Dendritic cell treated with granulocyte-macrophage colony-stimulating factor and Interleukin-4, amounts not matched to agents 40 ng/mL and 50 ng/mL, for 4 days (primary cell): ENCODE results near the gene PARD3.

Experiments used
- H3K27ac Mint-ChIP-seq: one replicate; pipeline ENCODE4 v1.8.0; 2022; ENCODE audit warnings: mild to moderate bottlenecking, mixed read lengths
- H3K27me3 Mint-ChIP-seq: one replicate; pipeline ENCODE4 v1.8.0; 2022; ENCODE audit warnings: mild to moderate bottlenecking, mixed read lengths
- H3K36me3 Mint-ChIP-seq: one replicate; pipeline ENCODE4 v1.8.0; 2022; ENCODE audit warnings: low read depth, mixed read lengths
- H3K4me1 Mint-ChIP-seq: one replicate; pipeline ENCODE4 v1.8.0; 2022; ENCODE audit warnings: low read depth, mixed read lengths
- H3K4me3 Mint-ChIP-seq: one replicate; pipeline ENCODE4 v1.8.0; 2022; ENCODE audit warnings: mild to moderate bottlenecking, moderate library complexity, mixed read lengths
- H3K9me3 Mint-ChIP-seq: one replicate; pipeline ENCODE4 v1.8.0; 2022; ENCODE audit warnings: mixed read lengths
- intact Hi-C: fragments of 100-400 bp; cut with micrococcal nuclease; formaldehyde crosslinking; loops from one replicate; pipeline ENCODE4 v1.15.0; 2022

The PARD3 gene

DNA sequence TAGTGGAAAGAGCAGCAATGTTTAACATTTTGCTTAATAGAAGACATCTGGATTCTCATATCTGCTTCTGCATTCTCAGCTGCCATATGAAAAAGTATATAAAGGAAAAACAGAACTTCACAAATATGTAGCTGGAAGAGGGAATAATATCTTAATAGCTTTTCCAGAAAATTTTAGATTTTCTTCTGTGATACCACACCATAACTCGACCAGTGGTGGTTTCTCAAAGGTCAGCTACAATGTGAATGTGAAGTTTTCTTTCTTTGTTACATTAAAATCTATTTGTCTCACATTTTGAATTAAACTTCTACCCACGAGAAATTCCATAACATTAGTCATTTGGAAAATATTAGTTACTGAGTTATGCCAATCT, 339.8 kb downstream of the PARD3 start:
- Mint-ChIP-seq H3K4me3 (no peak overlapping the region), H3K27me3 (no peaks in the 10 kb centered on the region), H3K4me1 (no peaks in the 10 kb centered on the region), H3K36me3 (no peaks in the 10 kb centered on the region), H3K9me3 (no peaks in the 10 kb centered on the region), H3K27ac (no peak overlapping the region)
- intact Hi-C loops, result no loop called here

DNA sequence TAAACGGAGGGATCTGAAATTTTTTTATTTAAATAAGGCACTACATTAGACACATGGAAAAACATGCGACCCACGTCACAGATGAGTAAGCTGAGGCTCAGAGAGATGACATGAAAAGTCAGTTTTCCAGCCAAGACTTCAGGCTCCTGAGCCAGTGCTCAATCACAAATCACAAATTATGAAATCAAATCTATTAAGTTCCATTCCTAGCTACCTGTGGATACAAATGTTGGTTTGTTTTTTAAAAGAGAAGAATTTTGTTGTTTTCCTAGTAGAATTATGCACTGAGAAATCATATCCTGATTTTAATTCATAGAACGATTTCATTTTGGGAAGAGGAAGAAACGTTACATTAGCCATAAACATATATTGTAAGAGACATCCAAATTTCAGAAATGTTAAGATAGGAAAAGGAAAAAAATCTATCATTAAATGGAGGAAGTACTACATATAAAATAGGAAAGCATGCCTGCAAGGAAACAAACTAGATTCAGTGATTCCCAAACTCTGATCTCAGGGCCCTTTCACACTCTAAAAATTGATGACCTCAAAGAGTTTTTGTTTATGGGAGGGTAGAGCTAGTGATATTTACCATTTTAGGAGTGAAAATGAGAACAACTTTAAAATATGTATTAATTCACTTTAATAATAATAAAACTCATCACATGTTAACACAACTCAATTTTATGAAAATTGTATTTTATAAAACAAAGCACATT, 340.4 kb downstream of the PARD3 start:
- intact Hi-C loops, result no loop called here
- Mint-ChIP-seq H3K27ac (no peak overlapping the region), H3K27me3 (no peaks in the 10 kb centered on the region), H3K4me1 (no peaks in the 10 kb centered on the region), H3K36me3 (no peaks in the 10 kb centered on the region), H3K4me3 (no peak overlapping the region), H3K9me3 (no peaks in the 10 kb centered on the region)

DNA sequence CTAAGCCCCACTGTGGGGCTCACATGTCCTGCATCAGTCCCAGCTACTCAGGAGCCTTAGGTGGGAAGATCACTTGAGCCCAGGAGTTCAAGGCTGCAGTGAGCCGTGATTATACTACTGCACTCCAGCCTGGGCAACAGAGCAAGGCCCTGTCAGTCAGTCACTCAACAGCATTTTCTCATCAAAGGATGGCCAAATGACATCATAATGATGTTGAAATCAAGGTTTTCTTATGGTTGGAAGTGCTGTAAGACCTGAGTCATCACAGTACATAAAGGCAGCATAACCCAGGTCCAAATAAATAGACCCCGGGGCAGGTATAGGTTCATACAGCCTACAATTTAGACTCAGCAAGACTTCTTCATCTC, 341.1 kb downstream of the PARD3 start:
- no peaks in the 10 kb centered on the region for H3K9me3 Mint-ChIP-seq
- no peak overlapping the region for H3K27ac Mint-ChIP-seq
- H3K27me3 Mint-ChIP-seq, result no peaks in the 10 kb centered on the region
- intact Hi-C loops, result no loop called here
- no peaks in the 10 kb centered on the region for H3K36me3 Mint-ChIP-seq
- no peak overlapping the region for H3K4me3 Mint-ChIP-seq
- H3K4me1 Mint-ChIP-seq, result no peaks in the 10 kb centered on the region

DNA sequence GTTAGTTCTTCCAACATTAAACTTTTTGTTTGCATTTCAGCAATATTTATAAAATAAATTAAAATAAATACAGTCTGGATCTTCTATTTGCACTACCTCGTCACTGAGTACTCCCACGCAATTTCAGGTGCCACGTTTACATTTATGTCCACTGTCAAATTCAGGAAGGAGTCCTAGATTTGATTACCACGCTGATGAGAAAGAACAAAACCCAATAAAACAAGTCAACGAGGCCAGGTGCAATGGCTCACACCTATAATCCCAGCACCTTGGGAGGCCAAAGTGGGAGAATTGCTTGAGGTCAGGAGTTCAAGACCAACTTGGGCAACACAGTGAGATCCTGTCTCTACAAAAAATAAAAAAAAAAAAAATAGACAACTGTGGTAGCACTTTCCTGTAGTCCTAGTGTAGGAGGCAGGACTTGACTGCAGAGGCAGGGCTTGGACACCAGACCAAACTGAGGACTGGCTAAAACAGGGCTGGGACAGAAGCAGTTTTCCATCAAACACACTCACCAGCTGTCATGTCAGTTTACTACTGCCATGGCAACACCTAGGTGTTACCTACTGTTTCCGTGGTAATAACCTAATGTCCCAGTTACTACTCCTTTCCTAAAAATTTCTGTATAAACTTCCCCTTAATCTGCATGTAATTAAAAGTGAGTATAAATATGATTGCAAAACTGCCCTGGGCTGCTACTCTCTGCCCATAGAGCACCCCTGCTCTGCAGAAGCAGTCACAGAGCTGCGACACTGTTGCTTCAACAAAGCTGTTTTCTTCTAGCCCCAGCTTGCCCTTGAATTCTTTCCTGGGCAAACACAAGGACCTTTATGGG, 341.7 kb downstream of the PARD3 start:
- Mint-ChIP-seq H3K4me3 (no peak overlapping the region), H3K36me3 (no peaks in the 10 kb centered on the region), H3K27me3 (no peaks in the 10 kb centered on the region), H3K9me3 (no peaks in the 10 kb centered on the region), H3K27ac (no peak overlapping the region), H3K4me1 (no peaks in the 10 kb centered on the region)
- intact Hi-C loops, result no loop called here

DNA sequence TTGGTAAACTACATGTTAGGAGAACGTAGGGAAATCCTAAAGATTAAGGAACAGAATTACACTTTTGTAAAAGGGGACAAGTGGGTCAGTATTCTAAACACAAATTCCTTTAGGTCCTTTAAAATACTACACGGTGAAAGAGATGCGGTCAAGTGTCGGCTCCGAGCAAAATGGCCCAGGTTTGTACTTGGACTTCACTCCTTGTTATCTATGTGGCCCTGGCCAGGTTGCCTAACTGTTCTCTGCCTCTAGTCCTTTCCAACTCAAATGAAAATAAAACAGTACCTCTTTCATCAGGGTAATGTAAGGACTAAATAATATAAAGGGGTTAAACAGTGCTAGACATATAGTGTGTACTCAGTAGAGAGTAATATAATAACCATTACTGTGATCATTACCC, 344.8 kb downstream of the PARD3 start:
- intact Hi-C loops, result no loop called here
- no peaks in the 10 kb centered on the region for H3K27me3 Mint-ChIP-seq
- no peaks in the 10 kb centered on the region for H3K4me1 Mint-ChIP-seq
- H3K9me3 Mint-ChIP-seq, result no peaks in the 10 kb centered on the region
- H3K27ac Mint-ChIP-seq, result no peak overlapping the region
- no peaks in the 10 kb centered on the region for H3K36me3 Mint-ChIP-seq
- H3K4me3 Mint-ChIP-seq, result no peak overlapping the region

DNA sequence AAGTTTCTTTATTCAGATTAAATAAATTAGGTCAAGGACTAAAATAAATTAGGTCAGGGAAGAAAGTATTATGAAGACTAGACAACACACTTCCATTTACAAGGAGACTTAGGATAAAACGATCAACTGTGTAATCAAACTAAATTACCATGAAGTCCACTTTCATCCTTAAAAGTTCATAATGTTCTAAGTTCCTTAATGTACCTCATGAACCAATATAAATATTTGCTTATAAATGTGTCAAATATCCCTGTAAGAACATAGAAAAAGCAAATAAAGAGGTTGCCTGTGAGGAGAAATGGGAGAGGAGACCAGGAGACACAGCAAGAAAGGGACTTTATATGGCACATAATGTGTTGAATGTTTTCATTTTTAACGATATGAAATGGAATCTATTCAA, 345.6 kb downstream of the PARD3 start:
- Mint-ChIP-seq H3K9me3 (no peaks in the 10 kb centered on the region), H3K36me3 (no peaks in the 10 kb centered on the region), H3K4me3 (no peak overlapping the region), H3K27ac (no peak overlapping the region), H3K27me3 (no peaks in the 10 kb centered on the region), H3K4me1 (no peaks in the 10 kb centered on the region)
- intact Hi-C loops, result no loop called here

DNA sequence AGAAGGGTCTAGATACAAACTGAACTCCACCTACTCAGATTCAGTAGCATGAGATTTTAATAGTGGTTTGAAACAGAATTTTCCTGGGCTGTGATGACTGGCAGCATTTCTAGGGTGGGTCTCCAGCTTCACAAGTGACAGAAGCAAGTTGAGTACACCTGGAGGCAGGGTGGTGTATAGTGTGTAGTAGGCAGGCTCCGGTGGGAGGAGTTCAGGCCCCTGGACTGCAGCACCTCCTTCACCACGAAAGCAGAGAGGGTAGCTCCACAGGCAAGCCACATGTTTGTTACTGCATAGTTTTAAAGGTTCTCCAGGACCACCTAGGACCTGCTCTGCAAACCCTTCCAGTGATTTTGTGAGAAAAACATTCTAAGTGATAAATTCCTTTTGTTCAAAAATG, 347.2 kb downstream of the PARD3 start:
- no peak overlapping the region for H3K27ac Mint-ChIP-seq
- intact Hi-C loops, result no loop called here
- no peaks in the 10 kb centered on the region for H3K27me3 Mint-ChIP-seq
- H3K9me3 Mint-ChIP-seq, result peaks cover under 1% of the 10 kb centered on the region
- no peaks in the 10 kb centered on the region for H3K36me3 Mint-ChIP-seq
- no peak overlapping the region for H3K4me3 Mint-ChIP-seq
- H3K4me1 Mint-ChIP-seq, result no peaks in the 10 kb centered on the region

DNA sequence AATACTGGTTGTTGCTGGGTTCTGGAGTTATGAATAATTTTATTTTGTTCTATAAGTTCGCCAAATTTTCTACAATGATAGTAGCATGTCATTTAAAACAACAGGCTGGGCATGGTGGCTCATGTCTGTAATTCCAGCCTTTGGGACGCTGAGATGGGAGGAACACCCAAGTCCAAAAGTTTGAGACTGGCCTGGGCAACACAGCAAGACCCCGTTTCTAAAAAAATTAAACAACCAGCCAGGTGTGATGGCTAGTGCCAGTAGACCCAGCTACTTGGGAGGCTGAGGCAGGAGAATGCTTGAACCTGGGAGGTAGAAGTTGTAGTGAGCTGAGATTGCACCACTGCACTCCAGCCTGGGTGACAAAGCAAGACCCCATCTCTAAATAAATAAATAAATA, 347.7 kb downstream of the PARD3 start:
- Mint-ChIP-seq H3K9me3 (peaks cover 6% of the 10 kb centered on the region), H3K4me1 (no peaks in the 10 kb centered on the region), H3K27me3 (no peaks in the 10 kb centered on the region), H3K27ac (no peak overlapping the region), H3K36me3 (no peaks in the 10 kb centered on the region), H3K4me3 (no peak overlapping the region)
- intact Hi-C loops, result no loop called here

DNA sequence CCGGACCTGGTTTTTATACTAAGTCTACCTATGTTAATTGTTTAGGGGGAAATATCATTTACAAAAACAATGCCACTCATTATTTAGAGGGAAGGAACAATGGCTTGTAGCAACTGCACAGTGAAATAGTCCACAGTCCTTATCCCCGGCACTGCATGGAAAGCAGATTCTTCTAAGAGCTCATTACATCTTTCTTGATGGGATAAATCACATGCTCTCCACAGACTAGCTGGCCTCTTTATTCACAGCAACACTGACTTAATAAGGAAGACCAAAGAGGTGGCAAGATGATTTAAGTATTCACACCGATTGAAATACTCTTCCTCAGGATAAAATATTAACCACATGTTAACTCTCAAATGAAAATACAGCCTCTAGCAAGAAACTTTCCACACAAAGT, 349.4 kb downstream of the PARD3 start:
- intact Hi-C loops, result no loop called here
- Mint-ChIP-seq H3K9me3 (peaks cover 8% of the 10 kb centered on the region), H3K4me3 (no peak overlapping the region), H3K36me3 (no peaks in the 10 kb centered on the region), H3K4me1 (no peaks in the 10 kb centered on the region), H3K27ac (no peak overlapping the region), H3K27me3 (no peaks in the 10 kb centered on the region)

DNA sequence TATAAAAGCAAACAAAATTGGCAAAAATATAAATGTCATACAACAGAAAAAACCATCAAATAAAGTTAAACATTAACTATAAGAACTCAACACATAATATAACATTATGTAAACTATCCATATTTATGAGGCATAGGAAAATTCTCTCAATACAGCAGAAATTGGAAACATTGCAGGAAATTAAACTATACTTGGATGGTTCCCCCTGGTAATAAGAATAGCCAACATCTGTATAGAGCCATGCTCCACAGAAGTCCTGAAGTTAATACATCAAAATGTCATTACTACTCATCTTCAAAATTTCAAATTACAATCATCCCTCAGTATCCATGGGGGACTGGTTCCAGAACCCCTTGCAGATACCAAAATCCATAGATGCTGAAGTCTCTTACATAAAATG, 350.5 kb downstream of the PARD3 start:
- Mint-ChIP-seq H3K27ac (no peak overlapping the region), H3K4me1 (no peaks in the 10 kb centered on the region), H3K36me3 (no peaks in the 10 kb centered on the region), H3K27me3 (no peaks in the 10 kb centered on the region), H3K4me3 (no peak overlapping the region), H3K9me3 (peaks cover 8% of the 10 kb centered on the region)
- intact Hi-C loops, result no loop called here

DNA sequence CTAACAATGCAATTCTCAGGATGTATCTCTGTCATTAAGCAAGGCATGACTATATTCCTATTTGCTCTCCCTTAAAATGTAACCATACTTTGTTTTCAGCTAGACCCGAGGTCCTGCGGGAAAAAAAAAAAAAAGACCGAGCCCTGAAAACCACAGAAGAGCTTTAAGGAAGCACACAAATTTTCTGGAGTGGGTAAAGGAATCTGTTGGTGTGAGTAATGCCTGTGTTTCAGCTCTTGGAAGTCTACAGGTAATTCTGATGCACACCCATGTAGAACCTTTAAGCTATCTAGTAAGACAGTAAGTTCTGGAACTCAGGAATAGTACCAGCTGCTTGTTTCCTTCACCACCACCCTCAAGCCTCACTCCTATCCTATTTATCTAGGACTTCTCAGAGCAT, 351.1 kb downstream of the PARD3 start:
- no peaks in the 10 kb centered on the region for H3K27me3 Mint-ChIP-seq
- no peaks in the 10 kb centered on the region for H3K36me3 Mint-ChIP-seq
- no peak overlapping the region for H3K4me3 Mint-ChIP-seq
- H3K27ac Mint-ChIP-seq, result no peak overlapping the region
- no peaks in the 10 kb centered on the region for H3K4me1 Mint-ChIP-seq
- H3K9me3 Mint-ChIP-seq, result peaks cover 8% of the 10 kb centered on the region
- intact Hi-C loops, result no loop called here

DNA sequence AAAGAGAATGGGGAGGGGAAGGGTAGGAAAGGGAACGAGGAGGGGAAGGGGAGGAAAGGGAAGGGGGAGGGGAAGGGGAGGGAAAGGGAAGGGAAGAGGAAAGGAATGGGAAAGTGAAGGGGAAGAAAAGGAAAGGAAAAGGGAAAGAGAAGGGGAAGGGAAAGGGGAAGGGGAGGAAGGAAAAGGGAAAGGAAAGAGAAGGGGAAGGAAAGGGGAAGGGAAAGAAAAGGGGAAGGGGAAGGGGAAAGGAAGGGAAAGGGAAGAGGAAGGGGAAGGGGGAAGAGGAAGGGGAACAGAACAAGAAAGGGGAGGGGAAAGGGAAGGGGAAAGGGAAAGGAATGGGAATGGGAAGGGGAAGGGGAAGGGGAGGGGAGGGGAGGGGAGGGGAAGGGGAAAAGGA, 352.1 kb downstream of the PARD3 start:
- no peak overlapping the region for H3K4me3 Mint-ChIP-seq
- no peak overlapping the region for H3K27ac Mint-ChIP-seq
- no peaks in the 10 kb centered on the region for H3K36me3 Mint-ChIP-seq
- H3K4me1 Mint-ChIP-seq, result no peaks in the 10 kb centered on the region
- H3K9me3 Mint-ChIP-seq, result peaks cover 8% of the 10 kb centered on the region
- intact Hi-C loops, result no loop called here
- H3K27me3 Mint-ChIP-seq, result no peaks in the 10 kb centered on the region

DNA sequence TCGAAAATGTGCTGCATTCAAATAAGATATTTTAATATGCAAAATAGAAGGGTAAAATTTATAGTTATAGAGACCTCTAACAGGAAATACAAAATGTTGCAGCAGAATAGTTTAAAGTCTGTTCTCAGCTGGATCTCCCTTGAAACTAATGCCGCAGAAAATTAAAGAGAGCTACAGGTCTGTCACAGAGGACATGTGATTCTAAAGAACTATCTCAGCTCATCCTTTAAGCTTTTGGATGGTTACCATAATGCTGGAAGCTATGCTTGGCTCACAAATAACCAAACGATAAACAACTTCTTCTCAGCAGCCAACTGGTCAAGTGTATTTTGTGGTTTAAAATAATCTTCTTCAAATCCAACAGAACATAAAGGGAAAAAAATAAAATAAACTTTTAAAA, 353.0 kb downstream of the PARD3 start:
- Mint-ChIP-seq H3K36me3 (no peaks in the 10 kb centered on the region), H3K4me1 (no peaks in the 10 kb centered on the region), H3K9me3 (peaks cover 8% of the 10 kb centered on the region), H3K27ac (no peak overlapping the region), H3K27me3 (no peaks in the 10 kb centered on the region), H3K4me3 (no peak overlapping the region)
- intact Hi-C loops, result no loop called here

DNA sequence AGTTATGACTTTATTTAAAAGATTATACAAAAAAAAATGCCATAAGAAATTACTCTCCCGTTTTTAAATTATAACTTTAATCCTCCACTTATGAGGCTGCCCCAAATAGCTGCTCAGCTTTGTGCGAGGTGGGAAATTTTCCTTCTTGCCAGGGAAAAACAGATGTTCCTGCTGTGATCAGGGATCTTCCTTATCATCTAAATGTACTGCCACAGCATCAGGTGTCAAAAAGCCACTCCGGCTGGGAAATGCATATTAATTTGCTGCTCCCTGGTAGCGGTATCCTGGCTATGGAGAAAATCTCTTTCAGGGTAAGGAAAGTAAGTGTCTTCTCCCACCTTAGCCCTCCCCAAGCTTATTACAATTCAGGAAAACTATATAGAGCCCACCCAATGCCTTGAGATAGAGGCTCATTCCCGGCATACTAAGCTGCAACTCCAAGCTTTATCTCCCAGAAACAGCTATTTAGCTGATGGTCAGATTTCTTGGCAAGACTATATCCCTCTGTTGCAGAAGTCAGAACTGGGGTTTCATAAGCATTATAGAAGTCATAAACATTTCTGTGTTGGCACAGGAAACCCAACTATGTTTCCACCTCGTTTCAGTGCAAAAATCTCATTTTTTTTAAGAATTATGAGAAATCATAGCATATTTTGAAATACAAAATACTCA, 360.4 kb downstream of the PARD3 start:
- intact Hi-C loops, result no loop called here
- no peaks in the 10 kb centered on the region for H3K4me1 Mint-ChIP-seq
- H3K36me3 Mint-ChIP-seq, result no peaks in the 10 kb centered on the region
- no peak overlapping the region for H3K27ac Mint-ChIP-seq
- no peak overlapping the region for H3K4me3 Mint-ChIP-seq
- no peaks in the 10 kb centered on the region for H3K27me3 Mint-ChIP-seq
- H3K9me3 Mint-ChIP-seq, result no peaks in the 10 kb centered on the region
